OCI-LY1 (cell line): ENCODE results near the gene DHRSX.

Experiments
- H2AFZ ChIP-seq: fragments of 200-600 bp; sonication (generic), shearing (Covaris generic); 2 replicates; pipeline ENCODE4 v1.6.0; 2014; ENCODE audit warnings: antibody characterized with exemption, mild to moderate bottlenecking, low read length
- H3F3A ChIP-seq: fragments of 200-600 bp; sonication (generic), shearing (Covaris generic); 2 replicates; pipeline ENCODE4 v1.6.0; 2014; ENCODE audit warnings: mild to moderate bottlenecking, antibody characterized with exemption, low read length, moderate library complexity; ENCODE audit not compliant: insufficient read depth
- H3K27ac ChIP-seq: fragments of 200-600 bp; sonication (generic); 2 replicates; pipeline ENCODE4 v1.5.1; 2014; ENCODE audit warnings: low read length, mixed run types, mild to moderate bottlenecking, low read depth; ENCODE audit not compliant: poor library complexity, severe bottlenecking
- H3K27me3 ChIP-seq: fragments of 200-600 bp; sonication (generic); 2 replicates; pipeline ENCODE4 v1.6.0; 2014; ENCODE audit warnings: antibody characterized with exemption, mild to moderate bottlenecking, low read length, moderate library complexity; ENCODE audit not compliant: insufficient read depth
- H3K36me3 ChIP-seq: fragments of 200-600 bp; sonication (generic); 2 replicates; pipeline ENCODE4 v1.6.1; 2014; ENCODE audit warnings: mild to moderate bottlenecking, antibody characterized with exemption, low read length, moderate library complexity, mixed read lengths; ENCODE audit not compliant: insufficient read depth
- H3K4me1 ChIP-seq: fragments of 200-600 bp; sonication (generic); 2 replicates; pipeline ENCODE4 v1.5.1; 2014; ENCODE audit warnings: mild to moderate bottlenecking, low read length, moderate library complexity; ENCODE audit not compliant: insufficient read depth, severe bottlenecking
- H3K4me2 ChIP-seq: fragments of 200-600 bp; sonication (generic), shearing (Covaris generic); 2 replicates; pipeline ENCODE4 v1.6.1; 2014; ENCODE audit warnings: low read length
- H3K4me3 ChIP-seq: fragments of 200-600 bp; sonication (generic); 2 replicates; pipeline ENCODE4 v1.5.1; 2014; ENCODE audit warnings: low read length, low read depth, mild to moderate bottlenecking, mixed read lengths; ENCODE audit not compliant: poor library complexity, severe bottlenecking
- H3K79me2 ChIP-seq: fragments of 200-600 bp; shearing (Covaris generic); 2 replicates; pipeline ENCODE4 v1.6.1; 2016; ENCODE audit warnings: mixed run types, low read length, mixed read lengths; ENCODE audit not compliant: insufficient read depth
- H3K9ac ChIP-seq: fragments of 200-600 bp; sonication (generic), shearing (Covaris generic); 2 replicates; pipeline ENCODE4 v1.6.1; 2014; ENCODE audit warnings: mild to moderate bottlenecking, low read length, mixed read lengths
- H3K9me2 ChIP-seq: fragments of 200-600 bp; sonication (generic), shearing (Covaris generic); 2 replicates; pipeline ENCODE4 v1.6.1; 2014; ENCODE audit warnings: low read depth, mild to moderate bottlenecking, low read length, mixed read lengths
- H3K9me3 ChIP-seq: fragments of 200-600 bp; shearing (Covaris generic); 2 replicates; pipeline ENCODE4 v1.6.1; 2014; ENCODE audit warnings: low read length, mixed read lengths
- H4K20me1 ChIP-seq: fragments of 200-600 bp; sonication (generic), shearing (Covaris generic); 2 replicates; pipeline ENCODE4 v1.6.0; 2016; ENCODE audit warnings: mild to moderate bottlenecking, low read length; ENCODE audit not compliant: insufficient read depth
- CTCF ChIP-seq: fragments of 200-600 bp; sonication (generic), shearing (Covaris generic); IDR thresholded peaks from 2 replicates; pipeline ENCODE4 v1.5.1; 2017; ENCODE audit warnings: mild to moderate bottlenecking, antibody characterized with exemption, low read length, moderate library complexity, mixed read lengths
- EZH2 ChIP-seq: fragments of 200-600 bp; sonication (generic), shearing (Covaris generic); IDR thresholded peaks from 2 replicates; pipeline ENCODE4 v1.8.0; 2017; ENCODE audit warnings: borderline replicate concordance, mixed run types, mild to moderate bottlenecking, antibody characterized with exemption, low read length, moderate library complexity, mixed read lengths

The DHRSX gene

GRCh38 chrX:2449135-2449886 is 51.5 kb downstream of the DHRSX start:
- Histone ChIP-seq H3K27me3 (no peaks in the 10 kb centered on the region), H3F3A (no peaks in the 10 kb centered on the region), H3K4me1 (peaks cover 11% of the 10 kb centered on the region), H3K27ac (no peak overlapping the region), H3K79me2 (peaks cover 3% of the 10 kb centered on the region; the same call in 1 of the 2 replicates), H3K9me3 (no peaks in the 10 kb centered on the region), H3K4me3 (no peak overlapping the region), H3K4me2 (no peak overlapping the region), H4K20me1 (no peaks in the 10 kb centered on the region), H3K36me3 (peaks cover 22% of the 10 kb centered on the region), H2AFZ (no peak overlapping the region), H3K9me2 (no peaks in the 10 kb centered on the region), H3K9ac (no peak overlapping the region)
- no peak for TF ChIP-seq EZH2
- no peak for TF ChIP-seq CTCF

GRCh38 chrX:2447484-2447883 is 53.3 kb downstream of the DHRSX start:
- Histone ChIP-seq H3K79me2 (no peaks in the 10 kb centered on the region), H3K9me2 (no peaks in the 10 kb centered on the region), H3K9ac (no peak overlapping the region), H4K20me1 (no peaks in the 10 kb centered on the region), H3K4me2 (no peak overlapping the region), H3K27me3 (no peaks in the 10 kb centered on the region), H3K4me1 (peaks cover 11% of the 10 kb centered on the region), H3K27ac (no peak overlapping the region), H2AFZ (no peak overlapping the region), H3K4me3 (no peak overlapping the region), H3K9me3 (no peaks in the 10 kb centered on the region), H3F3A (no peaks in the 10 kb centered on the region), H3K36me3 (peaks cover 15% of the 10 kb centered on the region)
- no peak for TF ChIP-seq CTCF
- no peak for TF ChIP-seq EZH2

DNA sequence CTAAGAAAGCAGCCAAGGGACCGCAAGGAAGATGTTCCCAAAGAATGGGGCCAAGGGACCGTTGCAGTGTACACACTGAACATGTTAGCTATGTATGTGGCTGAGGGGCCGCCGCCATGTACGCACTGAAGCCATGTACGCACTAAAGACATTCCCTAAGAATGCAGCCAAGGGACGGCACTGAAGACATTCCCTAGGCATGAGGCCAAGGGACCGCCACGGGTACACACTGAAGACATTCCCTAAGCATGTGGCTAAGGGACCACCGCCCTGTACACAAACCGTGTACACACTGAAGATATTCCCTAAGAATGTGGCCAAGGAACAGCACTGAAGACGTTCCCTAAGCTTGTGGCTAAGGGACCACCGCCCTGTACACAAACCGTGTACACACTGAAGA is 54.0 kb downstream of the DHRSX start:
- no peak overlapping the region for H3K4me3 ChIP-seq
- H3K9ac ChIP-seq: no peak overlapping the region
- H3K27me3 ChIP-seq: no peaks in the 10 kb centered on the region
- TF ChIP-seq EZH2 (no peak), CTCF (no peak)
- no peaks in the 10 kb centered on the region for H3F3A ChIP-seq
- no peaks in the 10 kb centered on the region for H3K9me3 ChIP-seq
- H3K4me2 ChIP-seq: no peak overlapping the region
- no peaks in the 10 kb centered on the region for H4K20me1 ChIP-seq
- no peak overlapping the region for H2AFZ ChIP-seq
- H3K36me3 ChIP-seq: peaks cover 12% of the 10 kb centered on the region
- H3K79me2 ChIP-seq: no peaks in the 10 kb centered on the region
- peaks cover 11% of the 10 kb centered on the region for H3K4me1 ChIP-seq
- H3K27ac ChIP-seq: no peak overlapping the region
- no peaks in the 10 kb centered on the region for H3K9me2 ChIP-seq
